Fibroblast of skin of back (primary cell): ENCODE results near the gene CD83. TPM values are rescaled to one million over a fixed set of nuclear protein-coding genes. Genes with fewer than 3 reads are reported as not detected.
"Not testable (repeated sequence)": the region's sequence is repeated elsewhere in the genome, so short reads cannot be mapped to it uniquely, and the experiment has no call there.

ENCODE experiments used
- DNase-seq: peaks from one replicate; pipeline ENCODE4 v3.0.0-alpha.2; 2013
- polyA plus RNA-seq, 2 experiments: library from polyadenylated mRNA; unstranded; fragments of 120-200 nt; gene quantifications; one replicate each; pipeline ENCODE4 v1.2.1, GENCODE V29; 2013; ENCODE audit not compliant: insufficient read length in 2 of 2

Gene CD83
- polyA plus RNA-seq (2013, experiment 1 of 2; ENCODE audit: insufficient read length): 1.7 TPM
- 2.6 TPM for polyA plus RNA-seq (2013, experiment 2 of 2; ENCODE audit: insufficient read length)

GRCh38 chr6:14117158-14118090 lies at the start of gene CD83:
TSS of gene CD83 (plus strand) at chr6:14117772. CDS start at chr6:14117812, 40 bp downstream.
- peak; percentile 67 for DNase-seq

- peak; percentile 95 for DNase-seq
These were observed 49.4 kb upstream of the CD83 start for GRCh38 chr6:14068133-14068532.

GRCh38 chr6:14068623-14069022 lies 48.9 kb upstream of the CD83 start:
- DNase-seq: no peak

- DNase-seq: no peak
These were observed 47.1 kb upstream of the CD83 start for GRCh38 chr6:14070457-14070856.

GRCh38 chr6:14072084-14072483 lies 45.5 kb upstream of the CD83 start:
- DNase-seq: peak; percentile 31

- not testable (repeated sequence) for DNase-seq
These were observed 43.8 kb upstream of the CD83 start for GRCh38 chr6:14073561-14074354.

- no peak for DNase-seq
These were observed 43.0 kb upstream of the CD83 start for GRCh38 chr6:14074476-14075094.

GRCh38 chr6:14075095-14075503 lies 42.5 kb upstream of the CD83 start:
- DNase-seq: peak; percentile 41

- no peak for DNase-seq
These were observed 40.2 kb upstream of the CD83 start for GRCh38 chr6:14077193-14077867.

- peak; percentile 30 for DNase-seq
These were observed 38.1 kb upstream of the CD83 start for GRCh38 chr6:14079433-14079832.

GRCh38 chr6:14079971-14080370 lies 37.6 kb upstream of the CD83 start:
- no peak for DNase-seq

GRCh38 chr6:14081126-14081525 lies 36.4 kb upstream of the CD83 start:
- DNase-seq: no peak

- no peak for DNase-seq
These were observed 34.8 kb upstream of the CD83 start for GRCh38 chr6:14082771-14083170.

- no peak for DNase-seq
These were observed 34.3 kb upstream of the CD83 start for GRCh38 chr6:14083262-14083661.

GRCh38 chr6:14083751-14084150 lies 33.8 kb upstream of the CD83 start:
- no peak for DNase-seq

GRCh38 chr6:14084388-14084787 lies 33.2 kb upstream of the CD83 start:
- no peak for DNase-seq

- DNase-seq: no peak
These were observed 32.3 kb upstream of the CD83 start for GRCh38 chr6:14085176-14085787.

- DNase-seq: peak; percentile 4
These were observed 30.9 kb upstream of the CD83 start for GRCh38 chr6:14086701-14087100.

- peak; percentile 13 for DNase-seq
These were observed 28.9 kb upstream of the CD83 start for GRCh38 chr6:14088600-14089192.

GRCh38 chr6:14089224-14089623 lies 28.3 kb upstream of the CD83 start:
- no peak for DNase-seq

- DNase-seq: no peak
These were observed 26.1 kb upstream of the CD83 start for GRCh38 chr6:14091339-14091978.
